ENCODE measurements around the gene RALB.

DNA sequence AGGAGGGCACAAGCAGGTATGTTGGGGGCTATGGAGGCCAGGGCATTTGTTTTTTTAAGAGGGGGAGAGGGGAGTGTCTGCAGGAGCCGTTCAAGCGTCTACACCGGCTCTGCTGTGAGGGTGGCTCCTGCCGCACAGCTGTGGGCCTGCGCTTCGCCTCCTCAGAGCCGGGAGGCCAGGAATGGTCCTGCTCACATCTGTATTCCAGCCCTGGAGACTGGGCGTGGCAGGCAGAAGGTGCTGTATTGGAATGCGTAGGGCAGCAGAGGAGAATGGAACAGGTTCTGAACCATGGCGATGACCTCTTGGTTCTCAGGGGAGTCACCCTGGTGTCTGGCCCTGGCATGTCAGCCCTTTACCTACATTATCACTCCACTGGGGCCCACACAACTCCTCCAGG lies 66.5 kb downstream of the RALB start:
- TF ChIP-seq POLR2A (IDR thresholded peaks at IDR 0.05) (no peak), EP300 (IDR thresholded peaks at IDR 0.05) (no peak)
- TF ChIP-seq, protein P1, sequence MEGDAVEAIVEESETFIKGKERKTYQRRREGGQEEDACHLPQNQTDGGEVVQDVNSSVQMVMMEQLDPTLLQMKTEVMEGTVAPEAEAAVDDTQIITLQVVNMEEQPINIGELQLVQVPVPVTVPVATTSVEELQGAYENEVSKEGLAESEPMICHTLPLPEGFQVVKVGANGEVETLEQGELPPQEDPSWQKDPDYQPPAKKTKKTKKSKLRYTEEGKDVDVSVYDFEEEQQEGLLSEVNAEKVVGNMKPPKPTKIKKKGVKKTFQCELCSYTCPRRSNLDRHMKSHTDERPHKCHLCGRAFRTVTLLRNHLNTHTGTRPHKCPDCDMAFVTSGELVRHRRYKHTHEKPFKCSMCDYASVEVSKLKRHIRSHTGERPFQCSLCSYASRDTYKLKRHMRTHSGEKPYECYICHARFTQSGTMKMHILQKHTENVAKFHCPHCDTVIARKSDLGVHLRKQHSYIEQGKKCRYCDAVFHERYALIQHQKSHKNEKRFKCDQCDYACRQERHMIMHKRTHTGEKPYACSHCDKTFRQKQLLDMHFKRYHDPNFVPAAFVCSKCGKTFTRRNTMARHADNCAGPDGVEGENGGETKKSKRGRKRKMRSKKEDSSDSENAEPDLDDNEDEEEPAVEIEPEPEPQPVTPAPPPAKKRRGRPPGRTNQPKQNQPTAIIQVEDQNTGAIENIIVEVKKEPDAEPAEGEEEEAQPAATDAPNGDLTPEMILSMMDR (IDR thresholded peaks at IDR 0.05): no peak

All from upper lobe of left lung (tissue), 4 donors.